ENCODE data around the gene NOLC1.

- TF ChIP-seq, protein P1, sequence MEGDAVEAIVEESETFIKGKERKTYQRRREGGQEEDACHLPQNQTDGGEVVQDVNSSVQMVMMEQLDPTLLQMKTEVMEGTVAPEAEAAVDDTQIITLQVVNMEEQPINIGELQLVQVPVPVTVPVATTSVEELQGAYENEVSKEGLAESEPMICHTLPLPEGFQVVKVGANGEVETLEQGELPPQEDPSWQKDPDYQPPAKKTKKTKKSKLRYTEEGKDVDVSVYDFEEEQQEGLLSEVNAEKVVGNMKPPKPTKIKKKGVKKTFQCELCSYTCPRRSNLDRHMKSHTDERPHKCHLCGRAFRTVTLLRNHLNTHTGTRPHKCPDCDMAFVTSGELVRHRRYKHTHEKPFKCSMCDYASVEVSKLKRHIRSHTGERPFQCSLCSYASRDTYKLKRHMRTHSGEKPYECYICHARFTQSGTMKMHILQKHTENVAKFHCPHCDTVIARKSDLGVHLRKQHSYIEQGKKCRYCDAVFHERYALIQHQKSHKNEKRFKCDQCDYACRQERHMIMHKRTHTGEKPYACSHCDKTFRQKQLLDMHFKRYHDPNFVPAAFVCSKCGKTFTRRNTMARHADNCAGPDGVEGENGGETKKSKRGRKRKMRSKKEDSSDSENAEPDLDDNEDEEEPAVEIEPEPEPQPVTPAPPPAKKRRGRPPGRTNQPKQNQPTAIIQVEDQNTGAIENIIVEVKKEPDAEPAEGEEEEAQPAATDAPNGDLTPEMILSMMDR (IDR thresholded peaks at IDR 0.05; ENCODE audit: insufficient read depth, low read length, poor library complexity, severe bottlenecking): no peak
- no peak for TF ChIP-seq EZH2phosphoT487 (conservative IDR thresholded peaks at IDR 0.05; ENCODE audit: low read length)
Measured at GRCh38 chr10:102172288-102172687, 20.1 kb downstream of the NOLC1 start.

Measured in SU-DHL-6 (cell line).